ENCODE measurements around the gene LRRC1.

The LRRC1 gene

GRCh38 chr6:53903357-53903756 lies 108.6 kb downstream of the LRRC1 start:
- H3K27me3 ChIP-seq: no peaks in the 10 kb centered on the region
- no peak for TF ChIP-seq CTCF (IDR thresholded peaks at IDR 0.05)
- H3K4me3 ChIP-seq (ENCODE audit: low read depth in 1 of 2, low read length in 1 of 2): no peak overlapping the region
- H3K36me3 ChIP-seq: peaks cover 7% of the 10 kb centered on the region
- no peaks in the 10 kb centered on the region for H3K9me3 ChIP-seq
- no peak overlapping the region for H3K27ac ChIP-seq
- H3K4me1 ChIP-seq (ENCODE audit: control insufficient read depth in 1 of 2, insufficient read depth in 1 of 2, low read depth in 1 of 2, low read length in 1 of 2): no peaks in the 10 kb centered on the region

GRCh38 chr6:53906103-53906502 lies 111.3 kb downstream of the LRRC1 start:
- no peak overlapping the region for H3K4me3 ChIP-seq (ENCODE audit: low read depth in 1 of 2, low read length in 1 of 2)
- H3K27ac ChIP-seq: no peak overlapping the region
- no peaks in the 10 kb centered on the region for H3K9me3 ChIP-seq
- no peak for TF ChIP-seq CTCF (IDR thresholded peaks at IDR 0.05)
- H3K4me1 ChIP-seq (ENCODE audit: control insufficient read depth in 1 of 2, insufficient read depth in 1 of 2, low read depth in 1 of 2, low read length in 1 of 2): no peaks in the 10 kb centered on the region
- H3K36me3 ChIP-seq: peaks cover 7% of the 10 kb centered on the region
- no peaks in the 10 kb centered on the region for H3K27me3 ChIP-seq

GRCh38 chr6:53906842-53907241 lies 112.0 kb downstream of the LRRC1 start:
- no peak for TF ChIP-seq CTCF (IDR thresholded peaks at IDR 0.05)
- Histone ChIP-seq H3K4me1 (ENCODE audit: control insufficient read depth in 1 of 2, insufficient read depth in 1 of 2, low read depth in 1 of 2, low read length in 1 of 2) (no peaks in the 10 kb centered on the region), H3K9me3 (no peaks in the 10 kb centered on the region)

GRCh38 chr6:53910834-53911233 lies 116.0 kb downstream of the LRRC1 start:
- Histone ChIP-seq H3K36me3 (peaks cover 13% of the 10 kb centered on the region), H3K9me3 (no peaks in the 10 kb centered on the region), H3K4me3 (ENCODE audit: low read depth in 1 of 2, low read length in 1 of 2) (no peak overlapping the region), H3K27me3 (no peaks in the 10 kb centered on the region), H3K27ac (no peak overlapping the region), H3K4me1 (ENCODE audit: control insufficient read depth in 1 of 2, insufficient read depth in 1 of 2, low read depth in 1 of 2, low read length in 1 of 2) (no peaks in the 10 kb centered on the region)
- TF ChIP-seq CTCF (IDR thresholded peaks at IDR 0.05): no peak

More at GRCh38 chr6:53906842-53907241, 112.0 kb downstream of the LRRC1 start:
- Histone ChIP-seq H3K36me3 (peaks cover 7% of the 10 kb centered on the region), H3K27me3 (no peaks in the 10 kb centered on the region), H3K27ac (no peak overlapping the region), H3K4me3 (ENCODE audit: low read depth in 1 of 2, low read length in 1 of 2) (no peak overlapping the region)

- Histone ChIP-seq H3K27me3 (no peaks in the 10 kb centered on the region), H3K9me3 (no peaks in the 10 kb centered on the region), H3K36me3 (peaks cover 13% of the 10 kb centered on the region), H3K4me3 (ENCODE audit: low read depth in 1 of 2, low read length in 1 of 2) (no peak overlapping the region), H3K27ac (no peak overlapping the region), H3K4me1 (ENCODE audit: control insufficient read depth in 1 of 2, insufficient read depth in 1 of 2, low read depth in 1 of 2, low read length in 1 of 2) (no peaks in the 10 kb centered on the region)
- TF ChIP-seq CTCF (IDR thresholded peaks at IDR 0.05): no peak
Observed at GRCh38 chr6:53912661-53913060, 117.9 kb downstream of the LRRC1 start.

GRCh38 chr6:53913286-53913685 lies 118.5 kb downstream of the LRRC1 start:
- no peaks in the 10 kb centered on the region for H3K27me3 ChIP-seq
- no peak for TF ChIP-seq CTCF (IDR thresholded peaks at IDR 0.05)
- no peak overlapping the region for H3K4me3 ChIP-seq (ENCODE audit: low read depth in 1 of 2, low read length in 1 of 2)
- peaks cover 13% of the 10 kb centered on the region for H3K36me3 ChIP-seq
- no peaks in the 10 kb centered on the region for H3K9me3 ChIP-seq
- no peaks in the 10 kb centered on the region for H3K4me1 ChIP-seq (ENCODE audit: control insufficient read depth in 1 of 2, insufficient read depth in 1 of 2, low read depth in 1 of 2, low read length in 1 of 2)
- H3K27ac ChIP-seq: no peak overlapping the region

Data from neutrophil (primary cell).